ENCODE results near the gene CCDC192. TPM values are rescaled to one million over a fixed set of nuclear protein-coding genes. Genes with fewer than 3 reads are reported as not detected.

The CCDC192 gene
- total and polyA plus RNA-seq, 2 of the 4 experiments (the other 2 are of a cell fraction): not detected

DNA sequence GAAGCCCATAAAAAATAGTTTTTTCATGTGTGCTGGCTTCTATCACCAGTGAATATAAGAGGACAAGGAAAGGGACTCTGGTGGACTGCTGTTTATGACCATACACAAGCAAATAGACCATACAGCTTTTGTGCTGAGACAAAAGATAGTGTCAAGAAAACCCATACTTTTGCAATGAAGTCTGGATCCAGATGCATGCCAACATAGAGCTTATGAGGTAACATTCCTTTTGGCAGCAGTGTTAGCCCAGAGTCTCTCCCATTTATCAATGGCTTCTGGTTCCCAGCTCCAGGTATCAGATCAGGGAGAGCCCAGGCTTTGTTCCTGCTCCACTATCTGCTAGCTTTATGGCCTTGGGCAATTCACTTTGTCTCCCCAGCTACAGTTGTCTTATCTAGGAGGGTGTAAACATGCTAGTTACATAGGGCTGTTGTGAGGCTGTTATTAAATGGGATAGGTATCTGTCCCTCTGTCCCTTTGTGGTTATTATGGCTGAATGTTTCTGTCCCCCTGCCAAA is 55.6 kb downstream of the CCDC192 start:
- in situ Hi-C loops (cut with MboI; ENCODE audit: low sequenced_read_pairs): loop anchor here (5.0 kb wide), 1 partner anchor 443 kb away; no protein-coding TSS in a partner anchor
- no peaks in the 10 kb centered on the region for H3K27me3 ChIP-seq (ENCODE audit: control insufficient read depth, insufficient read depth, low read length)

More for the DNA sequence above, 55.6 kb downstream of the CCDC192 start:
- H4K5ac ChIP-seq (ENCODE audit: low read depth, low read length): no peak overlapping the region
- no peak for ATAC-seq (ENCODE audit: low read depth)
- 0 out of 2 replicates have a peak, but pooled peaks cover 3% of the 10 kb centered on the region for H3K9me1 ChIP-seq (ENCODE audit: insufficient read depth, low read length)
- dilution Hi-C loops (cut with HindIII; ENCODE audit: low sequenced_read_pairs, unreplicated experiment): no loop called here
- H2BK120ac ChIP-seq (ENCODE audit: low read depth, low read length): no peak overlapping the region
- no peak overlapping the region for H4K91ac ChIP-seq (ENCODE audit: insufficient read depth, low read depth, low read length)
- no peaks in the 10 kb centered on the region for H4K20me1 ChIP-seq (ENCODE audit: insufficient read depth, low read length)
- H3K4me3 ChIP-seq (ENCODE audit: insufficient read depth, low read depth, low read length): no peak overlapping the region
- no peak overlapping the region for H2AK9ac ChIP-seq (replicated peaks; ENCODE audit: low read depth, low read length, poor library complexity)
- H3K4ac ChIP-seq (ENCODE audit: low read depth, low read length): no peak overlapping the region
- no TSS peak for BruUV-seq (replicated peaks)
- H3K4me2 ChIP-seq (ENCODE audit: low read depth, low read length): no peak overlapping the region
- no peak overlapping the region for H3K56ac ChIP-seq (ENCODE audit: extremely low read depth, insufficient read depth, low read length)
- TF ChIP-seq, protein P1, sequence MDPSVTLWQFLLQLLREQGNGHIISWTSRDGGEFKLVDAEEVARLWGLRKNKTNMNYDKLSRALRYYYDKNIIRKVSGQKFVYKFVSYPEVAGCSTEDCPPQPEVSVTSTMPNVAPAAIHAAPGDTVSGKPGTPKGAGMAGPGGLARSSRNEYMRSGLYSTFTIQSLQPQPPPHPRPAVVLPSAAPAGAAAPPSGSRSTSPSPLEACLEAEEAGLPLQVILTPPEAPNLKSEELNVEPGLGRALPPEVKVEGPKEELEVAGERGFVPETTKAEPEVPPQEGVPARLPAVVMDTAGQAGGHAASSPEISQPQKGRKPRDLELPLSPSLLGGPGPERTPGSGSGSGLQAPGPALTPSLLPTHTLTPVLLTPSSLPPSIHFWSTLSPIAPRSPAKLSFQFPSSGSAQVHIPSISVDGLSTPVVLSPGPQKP (IDR thresholded peaks at IDR 0.05; ENCODE audit: borderline replicate concordance, low read depth, low read length): no peak
- TF ChIP-seq NFE2L2 (IDR thresholded peaks at IDR 0.05; ENCODE audit: low read depth, low read length) (no peak), RAD21 (IDR thresholded peaks at IDR 0.05; ENCODE audit: low read length) (no peak), SMC3 (IDR thresholded peaks at IDR 0.05; ENCODE audit: low read depth, low read length) (no peak), BHLHE40 (IDR thresholded peaks at IDR 0.05; ENCODE audit: low read depth, low read length) (no peak), FOS (IDR thresholded peaks at IDR 0.05; ENCODE audit: low read depth, low read length) (no peak), MAZ (IDR thresholded peaks at IDR 0.05; ENCODE audit: borderline replicate concordance, low read depth, low read length) (no peak), RCOR1 (IDR thresholded peaks at IDR 0.05; ENCODE audit: insufficient replicate concordance, low read length) (no peak), MAFK (IDR thresholded peaks at IDR 0.05; ENCODE audit: low read depth, low read length) (no peak), RFX5 (IDR thresholded peaks at IDR 0.05; ENCODE audit: low read depth, low read length) (no peak), MXI1 (IDR thresholded peaks at IDR 0.05; ENCODE audit: borderline replicate concordance, low read depth, low read length) (no peak), CHD1 (IDR thresholded peaks at IDR 0.05; ENCODE audit: low read depth, low read length) (no peak)
- TF ChIP-seq, protein P2, sequence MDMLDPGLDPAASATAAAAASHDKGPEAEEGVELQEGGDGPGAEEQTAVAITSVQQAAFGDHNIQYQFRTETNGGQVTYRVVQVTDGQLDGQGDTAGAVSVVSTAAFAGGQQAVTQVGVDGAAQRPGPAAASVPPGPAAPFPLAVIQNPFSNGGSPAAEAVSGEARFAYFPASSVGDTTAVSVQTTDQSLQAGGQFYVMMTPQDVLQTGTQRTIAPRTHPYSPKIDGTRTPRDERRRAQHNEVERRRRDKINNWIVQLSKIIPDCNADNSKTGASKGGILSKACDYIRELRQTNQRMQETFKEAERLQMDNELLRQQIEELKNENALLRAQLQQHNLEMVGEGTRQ (IDR thresholded peaks at IDR 0.05; ENCODE audit: low read depth, low read length): no peak
- TF ChIP-seq, protein P3, sequence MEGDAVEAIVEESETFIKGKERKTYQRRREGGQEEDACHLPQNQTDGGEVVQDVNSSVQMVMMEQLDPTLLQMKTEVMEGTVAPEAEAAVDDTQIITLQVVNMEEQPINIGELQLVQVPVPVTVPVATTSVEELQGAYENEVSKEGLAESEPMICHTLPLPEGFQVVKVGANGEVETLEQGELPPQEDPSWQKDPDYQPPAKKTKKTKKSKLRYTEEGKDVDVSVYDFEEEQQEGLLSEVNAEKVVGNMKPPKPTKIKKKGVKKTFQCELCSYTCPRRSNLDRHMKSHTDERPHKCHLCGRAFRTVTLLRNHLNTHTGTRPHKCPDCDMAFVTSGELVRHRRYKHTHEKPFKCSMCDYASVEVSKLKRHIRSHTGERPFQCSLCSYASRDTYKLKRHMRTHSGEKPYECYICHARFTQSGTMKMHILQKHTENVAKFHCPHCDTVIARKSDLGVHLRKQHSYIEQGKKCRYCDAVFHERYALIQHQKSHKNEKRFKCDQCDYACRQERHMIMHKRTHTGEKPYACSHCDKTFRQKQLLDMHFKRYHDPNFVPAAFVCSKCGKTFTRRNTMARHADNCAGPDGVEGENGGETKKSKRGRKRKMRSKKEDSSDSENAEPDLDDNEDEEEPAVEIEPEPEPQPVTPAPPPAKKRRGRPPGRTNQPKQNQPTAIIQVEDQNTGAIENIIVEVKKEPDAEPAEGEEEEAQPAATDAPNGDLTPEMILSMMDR (conservative IDR thresholded peaks at IDR 0.05; ENCODE audit: low read depth, low read length): no peak
- intact Hi-C loops (cut with micrococcal nuclease): loop anchor here (1.0 to 5.0 kb wide), 2 partner anchors 103 to 324 kb away; partner anchors contain the start of gene SLC12A2
- H3K79me1 ChIP-seq (ENCODE audit: low read depth in 1 of 2, low read length in 2 of 2): no peaks in the 10 kb centered on the region
- H3K23ac ChIP-seq (ENCODE audit: low read depth, low read length): no peak overlapping the region
- H3K36me3 ChIP-seq (ENCODE audit: control insufficient read depth, insufficient read depth, low read length): no peaks in the 10 kb centered on the region
- H3K18ac ChIP-seq (ENCODE audit: low read depth, low read length): no peak overlapping the region
- H3K27ac ChIP-seq (ENCODE audit: insufficient read depth, low read length): no peak overlapping the region
- no peaks in the 10 kb centered on the region for H3K9me3 ChIP-seq (ENCODE audit: control insufficient read depth, insufficient read depth, low read length)
- H4K8ac ChIP-seq (ENCODE audit: low read depth in 2 of 2, low read length in 2 of 2): no peak overlapping the region
- no peak overlapping the region for H2BK15ac ChIP-seq (ENCODE audit: low read depth, low read length)
- H3K14ac ChIP-seq (replicated peaks; ENCODE audit: low read depth, low read length): no peak overlapping the region
- no peak overlapping the region for H2AK5ac ChIP-seq (ENCODE audit: low read depth, low read length)
- ChIA-PET CTCF (no interaction called here), POLR2A (ENCODE audit: unreplicated experiment) (no interaction called here)
- no peak overlapping the region for H2BK20ac ChIP-seq (ENCODE audit: low read depth, low read length)
- no peak overlapping the region for H2BK5ac ChIP-seq (ENCODE audit: low read depth, low read length, poor library complexity, severe bottlenecking)
- no peak overlapping the region for H3K9ac ChIP-seq (ENCODE audit: low read depth, low read length)
- no peak overlapping the region for H2AFZ ChIP-seq (replicated peaks; ENCODE audit: low read length, poor library complexity)
- DNase-seq: no peak
- H3K4me1 ChIP-seq (ENCODE audit: control insufficient read depth, insufficient read depth, low read length): peaks cover 2% of the 10 kb centered on the region

Data from IMR-90 (cell line).